Bronchial epithelial cell (primary cell): Measurements from ENCODE around the gene GAST. TPM values are rescaled to one million over a fixed set of nuclear protein-coding genes. Genes with fewer than 3 reads are reported as not detected.
"Not testable (repeated sequence)": the region's sequence is repeated elsewhere in the genome, so short reads cannot be mapped to it uniquely, and the experiment has no call there.

Source experiments
- DNase-seq: peaks from one replicate; pipeline ENCODE4 v3.0.0-alpha.2; 2010; ENCODE audit warnings: low read depth
- FAIRE-seq: peaks from 2 replicates; lab custom pipeline; 2011; peaks lifted over from hg19 to GRCh38; lab: Jason Lieb, UNC
- H3K27me3 ChIP-seq: 2 replicates; pipeline ENCODE4 v1.5.1; 2011; ENCODE audit warnings: low read length; ENCODE audit not compliant: control insufficient read depth, insufficient read depth
- H3K36me3 ChIP-seq: 2 replicates; pipeline ENCODE4 v1.5.1; 2011; ENCODE audit warnings: low read length; ENCODE audit not compliant: control insufficient read depth, insufficient read depth
- H3K4me3 ChIP-seq: 2 replicates; pipeline ENCODE4 v1.5.1; 2011; ENCODE audit warnings: mild to moderate bottlenecking, low read depth, low read length, control low read depth
- total RNA-seq: library from RNA; depleted of rRNA; stranded (reverse); fragments of >200 nt; gene quantifications from 2 replicates; pipeline ENCODE4 v1.2.1, GENCODE V29; 2014
- TF ChIP-seq, protein P1 (sequence below): IDR thresholded peaks from 2 replicates; pipeline ENCODE4 v1.5.1; 2011; ENCODE audit warnings: mild to moderate bottlenecking, moderate library complexity, low read length, control low read depth, inconsistent platforms; ENCODE audit not compliant: insufficient read depth, severe bottlenecking

The GAST gene
- total RNA-seq, 1 donor from 2014 or later = not detected

DNA sequence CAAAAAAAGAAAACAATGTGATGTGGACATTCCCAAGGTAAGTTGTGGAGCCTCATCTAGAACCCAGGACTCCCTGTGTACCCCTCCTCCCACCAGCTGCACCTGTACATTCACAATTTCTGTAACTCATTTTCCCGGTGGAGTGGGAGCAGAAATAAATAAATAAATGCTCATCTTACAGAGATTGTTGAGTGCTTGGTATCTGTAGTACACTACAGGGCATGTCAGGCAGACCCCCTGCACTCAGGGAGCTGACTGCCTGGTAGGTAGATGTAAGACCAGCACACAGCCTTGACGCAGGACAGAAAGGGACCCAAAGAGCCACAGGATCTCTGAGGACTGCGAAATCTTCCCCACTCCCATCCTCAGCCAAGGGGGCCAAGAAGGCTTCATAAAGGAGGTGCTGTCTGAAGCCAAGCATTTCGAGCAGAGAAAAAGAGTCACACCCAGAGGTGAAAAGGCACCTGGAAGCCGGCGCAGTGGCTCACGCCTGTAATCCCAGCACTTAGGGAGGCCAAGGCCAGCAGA is 16.9 kb upstream of the GAST start:
- peaks cover 4% of the 10 kb centered on the region for H3K36me3 ChIP-seq
- FAIRE-seq (no peak), DNase-seq (no peak)
- no peak overlapping the region for H3K4me3 ChIP-seq
- no peaks in the 10 kb centered on the region for H3K27me3 ChIP-seq
- TF ChIP-seq, protein P1, sequence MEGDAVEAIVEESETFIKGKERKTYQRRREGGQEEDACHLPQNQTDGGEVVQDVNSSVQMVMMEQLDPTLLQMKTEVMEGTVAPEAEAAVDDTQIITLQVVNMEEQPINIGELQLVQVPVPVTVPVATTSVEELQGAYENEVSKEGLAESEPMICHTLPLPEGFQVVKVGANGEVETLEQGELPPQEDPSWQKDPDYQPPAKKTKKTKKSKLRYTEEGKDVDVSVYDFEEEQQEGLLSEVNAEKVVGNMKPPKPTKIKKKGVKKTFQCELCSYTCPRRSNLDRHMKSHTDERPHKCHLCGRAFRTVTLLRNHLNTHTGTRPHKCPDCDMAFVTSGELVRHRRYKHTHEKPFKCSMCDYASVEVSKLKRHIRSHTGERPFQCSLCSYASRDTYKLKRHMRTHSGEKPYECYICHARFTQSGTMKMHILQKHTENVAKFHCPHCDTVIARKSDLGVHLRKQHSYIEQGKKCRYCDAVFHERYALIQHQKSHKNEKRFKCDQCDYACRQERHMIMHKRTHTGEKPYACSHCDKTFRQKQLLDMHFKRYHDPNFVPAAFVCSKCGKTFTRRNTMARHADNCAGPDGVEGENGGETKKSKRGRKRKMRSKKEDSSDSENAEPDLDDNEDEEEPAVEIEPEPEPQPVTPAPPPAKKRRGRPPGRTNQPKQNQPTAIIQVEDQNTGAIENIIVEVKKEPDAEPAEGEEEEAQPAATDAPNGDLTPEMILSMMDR = no peak

DNA sequence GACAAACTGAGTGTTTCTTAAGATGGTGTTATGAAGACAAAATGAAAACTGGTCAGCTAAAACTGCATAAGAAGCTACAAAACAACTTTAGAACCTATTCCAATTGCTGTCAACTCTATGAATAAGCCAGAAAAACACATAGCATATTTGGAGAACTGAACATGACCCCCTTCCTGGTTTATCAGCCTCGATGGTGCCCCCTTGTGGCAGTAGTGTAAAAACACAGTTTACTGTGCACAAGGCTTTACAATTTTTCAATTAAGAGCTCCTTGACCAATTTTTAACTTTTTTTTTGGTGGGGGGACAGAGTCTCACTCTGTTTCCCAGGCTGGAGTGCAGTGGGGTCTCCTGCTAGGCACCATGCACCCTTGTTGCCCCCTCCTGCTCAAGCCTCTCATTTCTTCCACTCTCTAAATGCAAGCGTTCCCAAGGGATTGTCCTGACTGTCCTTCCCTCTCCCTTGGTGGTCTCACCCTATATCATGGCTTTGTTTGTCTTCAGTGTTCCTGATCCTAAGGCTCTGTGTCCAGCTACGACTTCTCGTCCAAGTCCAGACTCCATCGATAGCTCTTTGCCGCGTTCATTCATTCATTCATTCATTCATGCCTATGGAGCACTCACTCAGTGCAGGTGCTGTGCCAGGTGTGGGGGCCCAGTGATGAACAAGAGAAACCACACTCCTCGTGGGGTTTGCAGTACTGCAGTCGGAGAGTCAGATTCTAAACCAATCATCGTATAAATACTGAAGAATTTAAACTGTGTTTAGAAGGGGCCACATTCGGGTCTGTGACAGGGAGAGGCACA is 16.0 kb upstream of the GAST start:
- TF ChIP-seq, protein P1 = peak; percentile 69
- Histone ChIP-seq H3K36me3 (no peaks in the 10 kb centered on the region), H3K4me3 (no peak overlapping the region), H3K27me3 (no peaks in the 10 kb centered on the region)
- no peak for FAIRE-seq
- DNase-seq = peak; percentile 67

DNA sequence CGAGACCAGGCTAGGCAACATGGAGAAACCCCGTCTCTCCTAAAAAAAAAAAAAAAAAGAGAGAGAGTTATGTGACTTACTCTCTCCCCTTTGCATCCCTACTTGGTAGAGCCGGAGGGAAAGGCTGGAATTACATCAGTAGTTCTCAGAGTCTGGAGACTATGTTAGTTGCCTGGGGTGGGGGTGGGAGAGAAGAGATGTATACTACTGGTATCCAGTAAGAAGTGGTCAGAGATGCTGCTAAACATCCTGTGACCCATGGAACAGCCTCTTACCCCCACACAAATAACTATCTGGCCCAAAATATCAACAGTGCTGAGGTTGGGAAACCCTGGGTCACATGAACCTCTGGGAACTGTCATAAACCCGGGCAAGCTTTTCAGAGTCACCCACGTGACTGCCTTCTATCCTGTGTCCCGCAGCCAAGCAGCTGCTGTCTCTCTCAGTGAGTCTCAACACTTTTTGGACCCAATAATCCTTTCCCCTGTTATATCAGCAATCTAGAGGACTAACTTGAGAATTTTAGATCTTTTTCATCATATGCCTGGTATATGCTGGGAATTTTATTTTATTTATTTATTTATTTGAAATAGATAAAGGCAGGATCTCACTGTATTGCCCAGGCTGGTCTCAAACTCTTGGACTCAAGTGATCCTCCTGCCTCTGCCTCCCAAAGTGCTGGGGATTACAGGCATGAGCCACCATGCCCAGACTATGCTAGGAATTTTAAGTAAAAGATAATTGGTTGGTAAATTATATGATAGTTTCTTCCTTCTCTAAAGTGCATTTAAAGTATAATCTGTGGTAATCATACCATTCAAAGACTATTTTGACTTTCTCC is 14.8 kb upstream of the GAST start:
- no peaks in the 10 kb centered on the region for H3K27me3 ChIP-seq
- H3K4me3 ChIP-seq = no peak overlapping the region
- no peak for FAIRE-seq
- DNase-seq = no peak
- TF ChIP-seq, protein P1 = no peak
- no peaks in the 10 kb centered on the region for H3K36me3 ChIP-seq

DNA sequence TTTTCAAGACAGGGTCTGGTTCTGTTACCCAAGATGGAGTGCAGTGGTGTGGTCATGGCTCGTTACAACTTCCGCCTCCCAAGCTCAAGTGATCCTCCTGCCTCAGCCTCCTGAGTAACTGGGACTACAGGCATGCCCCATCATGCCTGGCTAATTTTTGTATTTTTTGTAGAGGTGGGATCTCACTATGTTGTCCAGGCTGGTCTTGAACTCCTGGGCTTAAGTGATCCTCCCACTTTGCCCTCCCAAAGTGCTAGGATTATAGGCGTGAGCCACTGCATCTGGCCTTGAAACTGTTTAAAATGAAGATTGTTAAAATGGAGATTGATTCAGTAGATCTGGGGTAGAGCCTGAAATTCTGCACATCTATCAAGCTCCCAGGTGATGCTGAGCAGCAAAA is 11.3 kb upstream of the GAST start:
- not testable (repeated sequence) for FAIRE-seq, H3K27me3 ChIP-seq, H3K4me3 ChIP-seq, DNase-seq, H3K36me3 ChIP-seq

DNA sequence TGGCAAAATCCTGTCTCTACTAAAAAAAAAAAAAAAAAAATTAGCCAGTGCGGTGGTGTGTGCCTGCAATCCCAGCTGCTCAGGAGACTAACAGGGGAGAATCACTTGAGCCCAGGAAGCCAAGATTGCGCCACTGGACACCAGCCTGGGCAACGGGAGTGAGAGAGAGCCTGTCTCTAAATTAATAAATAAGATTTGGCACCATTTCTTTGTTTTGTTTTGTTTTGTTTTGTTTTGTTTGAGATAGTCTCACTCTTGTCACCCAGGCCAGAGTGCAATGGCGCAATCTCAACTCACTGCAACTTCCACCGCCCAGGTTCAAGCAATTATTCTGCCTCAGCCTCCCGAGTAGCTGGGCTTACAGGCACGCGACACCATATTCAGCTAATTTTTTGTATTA is 9.4 kb upstream of the GAST start:
- DNase-seq (no peak), FAIRE-seq (no peak)
- H3K36me3 ChIP-seq = no peaks in the 10 kb centered on the region
- TF ChIP-seq, protein P1 = no peak
- no peaks in the 10 kb centered on the region for H3K27me3 ChIP-seq
- H3K4me3 ChIP-seq = no peak overlapping the region
